Ecto neural progenitor cell (in vitro differentiated cells): Measurements from ENCODE around the gene ITGA4.

Experiments
- DNase-seq: peaks from one replicate; pipeline ENCODE4 v3.0.0-alpha.2; 2018; ENCODE audit warnings: low spot score

ITGA4 gene

GRCh38 chr2:181458871-181459270 lies 1.7 kb downstream of the ITGA4 start:
- DNase-seq, result no peak

- no peak for DNase-seq
Observed at GRCh38 chr2:181459621-181460021, 2.4 kb downstream of the ITGA4 start.

GRCh38 chr2:181461056-181461997 lies 4.1 kb downstream of the ITGA4 start:
- DNase-seq, result no peak

- DNase-seq, result no peak
Observed at GRCh38 chr2:181462033-181462432, 4.8 kb downstream of the ITGA4 start.

GRCh38 chr2:181463588-181463987 lies 6.4 kb downstream of the ITGA4 start:
- DNase-seq, result no peak

GRCh38 chr2:181464966-181465365 lies 7.8 kb downstream of the ITGA4 start:
- DNase-seq, result no peak

- DNase-seq, result no peak
Observed at GRCh38 chr2:181465676-181466375, 8.6 kb downstream of the ITGA4 start.

- peak; percentile 53 for DNase-seq
Observed at GRCh38 chr2:181466661-181467576, 9.7 kb downstream of the ITGA4 start.

GRCh38 chr2:181467966-181468707 lies 11.0 kb downstream of the ITGA4 start:
- DNase-seq, result no peak

GRCh38 chr2:181468811-181469210 lies 11.6 kb downstream of the ITGA4 start:
- DNase-seq, result no peak

GRCh38 chr2:181471226-181471625 lies 14.0 kb downstream of the ITGA4 start:
- no peak for DNase-seq

GRCh38 chr2:181471783-181472182 lies 14.6 kb downstream of the ITGA4 start:
- no peak for DNase-seq

GRCh38 chr2:181472990-181473389 lies 15.8 kb downstream of the ITGA4 start:
- DNase-seq, result no peak

- DNase-seq, result no peak
Observed at GRCh38 chr2:181474222-181474881, 17.2 kb downstream of the ITGA4 start.

GRCh38 chr2:181483211-181483610 lies 26.0 kb downstream of the ITGA4 start:
- DNase-seq, result no peak

- no peak for DNase-seq
Observed at GRCh38 chr2:181483876-181484275, 26.7 kb downstream of the ITGA4 start.

- DNase-seq, result no peak
Observed at GRCh38 chr2:181484851-181485637, 27.9 kb downstream of the ITGA4 start.

GRCh38 chr2:181485638-181485946 lies 28.4 kb downstream of the ITGA4 start:
- DNase-seq, result no peak

GRCh38 chr2:181499231-181499630 lies 42.0 kb downstream of the ITGA4 start:
- no peak for DNase-seq

- DNase-seq, result no peak
Observed at GRCh38 chr2:181500201-181500600, 43.0 kb downstream of the ITGA4 start.
